HCT116 (cell line): ENCODE results near the gene TPH1. TPM values are rescaled to one million over a fixed set of nuclear protein-coding genes. Genes with fewer than 3 reads are reported as not detected.

Source experiments
- ATAC-seq: fragments of 200-7000 bp; cut with Tn5 transposase; 2 replicates; pipeline ENCODE4 v1.9.1; 2020; ENCODE audit warnings: mild to moderate bottlenecking, moderate library complexity
- BruUV-seq: library from RNA; stranded (reverse); fragments of 400-500 nt; replicated peaks from 2 replicates; lab custom pipeline; 2021; lab: Mats Ljungman, UMichigan
- CTCF ChIA-PET: fragments of 300-600 bp; sonication (Branson Sonifier 250); formaldehyde crosslinking; loops from one replicate; lab custom pipeline; 2021; ENCODE audit warnings: antibody characterized with exemption; lab: Charles Lee
- POLR2A ChIA-PET: fragments of 300-600, 350-600 bp; sonication (Branson Sonifier 250); formaldehyde crosslinking; loops from one replicate; lab custom pipeline; 2021; ENCODE audit warnings: antibody characterized with exemption; lab: Charles Lee
- RAD21 ChIA-PET, 2 experiments: fragments of 300-600 bp; sonication (Branson Sonifier 250); formaldehyde crosslinking; loops; one replicate each; lab custom pipeline; 2023; ENCODE audit warnings: low total read pairs in 2 of 2; ENCODE audit not compliant: uncharacterized antibody in 2 of 2, unreplicated experiment in 2 of 2, low non-redundant PET in 1 of 2; lab: Charles Lee
- DNase-seq: peaks from one replicate; pipeline ENCODE4 v3.0.0-alpha.2; 2010; ENCODE audit warnings: low read depth, low spot score
- H2AFZ ChIP-seq: fragments of 200-600 bp; shearing (Covaris generic), sonication (generic); 2 replicates; pipeline ENCODE4 v1.6.1; 2017; ENCODE audit warnings: low read depth, mixed run types, mixed read lengths, antibody characterized with exemption, low read length; ENCODE audit not compliant: poor library complexity, severe bottlenecking
- H3K27ac ChIP-seq: 2 replicates; pipeline ENCODE4 v1.5.1; 2012; ENCODE audit warnings: low read depth, low read length
- H3K27me3 ChIP-seq: fragments of 200-600 bp; sonication (generic); 2 replicates; pipeline ENCODE4 v1.6.1; 2016; ENCODE audit warnings: mixed run types, low read length, mixed read lengths; ENCODE audit not compliant: insufficient read depth
- H3K36me3 ChIP-seq, 2 experiments: fragments of 200-500 bp in 1 of 2; fragments of 200-600 bp in 1 of 2; sonication (Bioruptor generic) in 1 of 2; sonication (generic) in 1 of 2; 2 replicates each; pipeline versions ENCODE4 v1.5.1 to v1.6.1; 2014 to 2016; ENCODE audit warnings: low read length in 2 of 2, inconsistent platforms in 1 of 2, mixed read lengths in 1 of 2, mixed run types in 1 of 2; ENCODE audit not compliant: insufficient read depth in 2 of 2, control insufficient read depth in 1 of 2
- H3K4me1 ChIP-seq, 2 experiments: fragments of 200-600 bp in 1 of 2; sonication (generic) in 1 of 2; 2 replicates each; pipeline versions ENCODE4 v1.5.1 to v1.6.1; 2012 to 2017; ENCODE audit warnings: low read length in 2 of 2, inconsistent platforms in 1 of 2, mild to moderate bottlenecking in 1 of 2, mixed read lengths in 1 of 2, mixed run types in 1 of 2, moderate library complexity in 1 of 2; ENCODE audit not compliant: insufficient read depth in 2 of 2, control insufficient read depth in 1 of 2
- H3K4me2 ChIP-seq: fragments of 200-600 bp; sonication (generic); 2 replicates; pipeline ENCODE4 v1.6.1; 2017; ENCODE audit warnings: mixed run types, low read length, mixed read lengths
- H3K4me3 ChIP-seq, 2 experiments: fragments of 200-600 bp in 1 of 2; sonication (generic) in 1 of 2; replicated peaks in 1 of 2; 2 replicates each; pipeline ENCODE4 v1.5.1; 2011 to 2016; ENCODE audit warnings: low read length in 2 of 2, control low read depth in 1 of 2, low read depth in 1 of 2, mild to moderate bottlenecking in 1 of 2, mixed read lengths in 1 of 2, mixed run types in 1 of 2
- H3K79me2 ChIP-seq: fragments of 200-600 bp; sonication (generic); 2 replicates; pipeline ENCODE4 v1.6.1; 2017; ENCODE audit warnings: mild to moderate bottlenecking, mixed run types, low read length, moderate library complexity, mixed read lengths; ENCODE audit not compliant: insufficient read depth
- H3K9ac ChIP-seq: fragments of 200-600 bp; sonication (generic); 2 replicates; pipeline ENCODE4 v1.6.1; 2016; ENCODE audit warnings: low read length, mixed read lengths
- H3K9me2 ChIP-seq: fragments of 200-600 bp; sonication (generic), shearing (Covaris generic); 2 replicates; pipeline ENCODE4 v1.6.1; 2017; ENCODE audit warnings: mixed run types, mild to moderate bottlenecking, moderate library complexity; ENCODE audit not compliant: insufficient read depth
- H3K9me3 ChIP-seq, 2 experiments: fragments of 200-500 bp in 1 of 2; fragments of 200-600 bp in 1 of 2; sonication (Bioruptor generic) in 1 of 2; sonication (generic) in 1 of 2; 2 replicates each; pipeline ENCODE4 v1.6.1; 2014 to 2017; ENCODE audit warnings: low read length in 2 of 2, mixed read lengths in 2 of 2, inconsistent platforms in 1 of 2, low read depth in 1 of 2, mild to moderate bottlenecking in 1 of 2, mixed run types in 1 of 2, moderate library complexity in 1 of 2; ENCODE audit not compliant: control insufficient read depth in 1 of 2, insufficient read depth in 1 of 2
- H4K20me1 ChIP-seq: fragments of 200-600 bp; sonication (generic), shearing (Covaris generic); 2 replicates; pipeline ENCODE4 v1.6.1; 2017; ENCODE audit warnings: mixed run types, mild to moderate bottlenecking, moderate library complexity; ENCODE audit not compliant: insufficient read depth
- CBX3 ChIP-seq: IDR thresholded peaks from 2 replicates; pipeline ENCODE4 v1.6.1; 2012; ENCODE audit warnings: low read depth
- CTCF ChIP-seq, 3 experiments: fragments of 200-600 bp in 1 of 3; sonication (generic) in 1 of 3; IDR thresholded peaks in 2 of 3; conservative IDR thresholded peaks in 1 of 3; 2 replicates each; pipeline ENCODE4 v1.5.1; 2012 to 2017; ENCODE audit warnings: low read depth in 2 of 3, low read length in 2 of 3, antibody characterized with exemption in 1 of 3, borderline replicate concordance in 1 of 3, control low read depth in 1 of 3, mild to moderate bottlenecking in 1 of 3, mixed read lengths in 1 of 3, mixed run types in 1 of 3, moderate library complexity in 1 of 3; ENCODE audit not compliant: insufficient read depth in 1 of 3
- EGR1 ChIP-seq: IDR thresholded peaks from 2 replicates; pipeline ENCODE4 v1.6.1; 2012; ENCODE audit warnings: low read depth
- ELF1 ChIP-seq: IDR thresholded peaks from 2 replicates; pipeline ENCODE4 v1.6.1; 2012; ENCODE audit warnings: low read depth, borderline replicate concordance
- EZH2 ChIP-seq: fragments of 200-600 bp; sonication (generic); IDR thresholded peaks from 2 replicates; pipeline ENCODE4 v1.6.1; 2017; ENCODE audit warnings: antibody characterized with exemption, mixed run types
- FOSL1 ChIP-seq: IDR thresholded peaks from 2 replicates; pipeline ENCODE4 v1.6.1; 2012; ENCODE audit warnings: low read depth
- MAX ChIP-seq: IDR thresholded peaks from 2 replicates; pipeline ENCODE4 v1.6.1; 2012
- POLR2A ChIP-seq: IDR thresholded peaks from 2 replicates; pipeline ENCODE4 v1.7.0; 2011; ENCODE audit warnings: borderline replicate concordance; ENCODE audit not compliant: insufficient read depth, insufficient read length; ENCODE audit errors: extremely low read depth
- POLR2AphosphoS5 ChIP-seq: IDR thresholded peaks from 2 replicates; pipeline ENCODE4 v1.6.1; 2011; ENCODE audit warnings: mild to moderate bottlenecking, low read depth, low read length, moderate library complexity
- RAD21 ChIP-seq: IDR thresholded peaks from 2 replicates; pipeline ENCODE4 v1.6.1; 2012; ENCODE audit warnings: low read depth, mild to moderate bottlenecking
- SIN3A ChIP-seq: IDR thresholded peaks from 2 replicates; pipeline ENCODE4 v1.6.1; 2012; ENCODE audit warnings: low read depth
- SP1 ChIP-seq: IDR thresholded peaks from 2 replicates; pipeline ENCODE4 v1.6.1; 2012; ENCODE audit warnings: low read depth
- SRF ChIP-seq: IDR thresholded peaks from 2 replicates; pipeline ENCODE4 v1.6.1; 2012; ENCODE audit warnings: low read depth
- TCF7L2 ChIP-seq: IDR thresholded peaks from 2 replicates; pipeline ENCODE4 v1.7.0; 2011; ENCODE audit warnings: borderline replicate concordance, inconsistent platforms; ENCODE audit not compliant: insufficient read depth, insufficient read length; ENCODE audit errors: extremely low read depth
- YY1 ChIP-seq: IDR thresholded peaks from 2 replicates; pipeline ENCODE4 v1.6.1; 2011; ENCODE audit warnings: low read length, low read depth, moderate library complexity, mild to moderate bottlenecking; ENCODE audit not compliant: insufficient replicate concordance; ENCODE audit errors: extremely low read depth
- ZBTB33 ChIP-seq: IDR thresholded peaks from 2 replicates; pipeline ENCODE4 v1.6.1; 2011; ENCODE audit warnings: mild to moderate bottlenecking, low read length, moderate library complexity; ENCODE audit not compliant: insufficient replicate concordance; ENCODE audit errors: extremely low read depth
- ZNF274 ChIP-seq: fragments of 200-500 bp; sonication (Bioruptor generic); IDR thresholded peaks from 2 replicates; pipeline ENCODE4 v1.6.1; 2014; ENCODE audit warnings: mild to moderate bottlenecking, low read depth, low read length, inconsistent platforms
- intact Hi-C: fragments of 100-400 bp; cut with micrococcal nuclease; formaldehyde crosslinking; loops from 2 replicates; pipeline ENCODE4 v1.10.0; 2022
- total RNA-seq: library from RNA; stranded (reverse); gene quantifications from one replicate; pipeline ENCODE4 v1.2.1, GENCODE V29; 2021; ENCODE audit not compliant: unreplicated experiment

TPH1 gene
- total RNA-seq, 1 experiment from 2014 or later, result 0.42 TPM

- TF ChIP-seq CTCF (IDR thresholded peaks at IDR 0.05 in 2 of 3, conservative IDR thresholded peaks at IDR 0.05 in 1 of 3; ENCODE audit: borderline replicate concordance in 1 of 3, insufficient read depth in 1 of 3, low read depth in 2 of 3, low read length in 2 of 3), result no peak
- no peak for TF ChIP-seq POLR2A
- TF ChIP-seq ELF1, result no peak
- TF ChIP-seq YY1, result no peak
Observed at GRCh38 chr11:18091731-18092130, 45.7 kb upstream of the TPH1 start (continued).

GRCh38 chr11:18088966-18089365 lies 42.9 kb upstream of the TPH1 start:
- RAD21 ChIA-PET, result no interaction called here
- H3K27me3 ChIP-seq, result no peaks in the 10 kb centered on the region
- H3K4me2 ChIP-seq, result no peak overlapping the region
- no peak for ATAC-seq
- H4K20me1 ChIP-seq, result no peaks in the 10 kb centered on the region
- POLR2A ChIA-PET, result no interaction called here
- intact Hi-C loops, result no loop called here
- H3K36me3 ChIP-seq, result peaks cover 37 to 40% of the 10 kb centered on the region in 2 experiments
- H2AFZ ChIP-seq, result no peak overlapping the region
- H3K9me3 ChIP-seq, result no peaks in the 10 kb centered on the region
- H3K4me3 ChIP-seq, result no peak overlapping the region
- no peak for DNase-seq
- no peak overlapping the region for H3K27ac ChIP-seq
- BruUV-seq, result no TSS peak
- no peaks in the 10 kb centered on the region; the same call in 1 of the 2 replicates for H3K79me2 ChIP-seq
- CTCF ChIA-PET, result interaction anchor here (1.6 kb wide), 1 partner anchor 17 kb away, joined by 5 read pairs; the partner anchor contains the start of gene SAAL1
- H3K4me1 ChIP-seq, result no peaks in the 10 kb centered on the region
- no peak overlapping the region for H3K9ac ChIP-seq
- H3K9me2 ChIP-seq, result no peaks in the 10 kb centered on the region
- TF ChIP-seq ELF1 (no peak), MAX (no peak), ZNF274 (no peak), RAD21 (no peak), TCF7L2 (no peak), YY1 (no peak), FOSL1 (no peak), SP1 (no peak), SIN3A (no peak), ZBTB33 (no peak), CBX3 (no peak), SRF (no peak), EZH2 (no peak), EGR1 (no peak), POLR2AphosphoS5 (no peak), POLR2A (no peak), CTCF (IDR thresholded peaks at IDR 0.05 in 2 of 3, conservative IDR thresholded peaks at IDR 0.05 in 1 of 3; ENCODE audit: borderline replicate concordance in 1 of 3, insufficient read depth in 1 of 3, low read depth in 2 of 3, low read length in 2 of 3) (no peak)
